Pancreas (tissue), 10 donors: Measurements from ENCODE around the gene MTUS2. TPM values are rescaled to one million over a fixed set of nuclear protein-coding genes. Genes with fewer than 3 reads are reported as not detected.

ENCODE experiments used
- ATAC-seq, 4 donors: fragments of 200-7000 bp; cut with Tn5 transposase; one replicate each; pipeline versions ENCODE4 v1.8.0 to v1.9.1; 2020; ENCODE audit warnings: mild to moderate bottlenecking in 4 of 4, moderate library complexity in 4 of 4
- DNase-seq, 6 donors: peaks; one replicate each; pipeline ENCODE4 v3.0.0-alpha.2; 2020
- FAIRE-seq: peaks from 2 replicates; lab custom pipeline; 2012; peaks lifted over from hg19 to GRCh38; lab: Jason Lieb, UNC
- H3K27ac ChIP-seq, 4 donors: fragments of 200-600 bp; sonication (generic); 1 replicate in 3 of 4; 2 replicates in 1 of 4; pipeline versions ENCODE4 v1.5.0 to v1.8.0; 2020
- H3K27me3 ChIP-seq, 4 donors: fragments of 200-600 bp; one replicate each; pipeline ENCODE4 v1.8.0; 2021
- H3K36me3 ChIP-seq, 3 donors: fragments of 200-600 bp; sonication (generic) in 1 of 3; one replicate each; pipeline versions ENCODE4 v1.5.0 to v1.8.0; 2020 to 2021
- H3K4me1 ChIP-seq, 3 donors: fragments of 200-600 bp; one replicate each; pipeline ENCODE4 v1.8.0; 2021
- H3K4me3 ChIP-seq, 4 donors: fragments of 200-600 bp; sonication (generic) in 2 of 4; one replicate each; pipeline versions ENCODE4 v1.5.0 to v1.8.0; 2020 to 2021
- H3K9me3 ChIP-seq, 4 donors: fragments of 200-600 bp; one replicate each; pipeline ENCODE4 v1.8.0; 2021
- WGBS, 2 donors: extraction: QIAGEN DNeasy Blood & Tissue Kit; methylation state at CpG; one replicate each; pipeline ENCODE4 v1.1.7; 2013; 5-methylcytosine and 5-hydroxymethylcytosine counted together
- intact Hi-C, 3 donors: fragments of 100-400 bp; cut with DNase I; formaldehyde crosslinking; loops; one replicate each; pipeline versions ENCODE4 v1.11.1 to v1.14.2; 2022
- polyA plus RNA-seq, 2 donors: library from polyadenylated mRNA; stranded (reverse); fragments of 200-250 nt; gene quantifications; one replicate each; pipeline ENCODE4 v1.2.3, GENCODE V29; 2013
- total RNA-seq, 6 donors: library from RNA; stranded (reverse); fragmentation: NEBNext Ultra II Directional in 4 of 6; extraction: Animal tissue kit (Norgen Biotek cat#: 25700) in 4 of 6; gene quantifications; one replicate each; pipeline versions ENCODE4 v1.2.1 to v1.2.4, GENCODE V29; 2021 to 2023
- TF ChIP-seq, protein P1 (sequence below), 4 donors: fragments of 200-600 bp; sonication (generic) in 3 of 4; IDR thresholded peaks; one replicate each; pipeline versions ENCODE4 v1.5.0 to v1.8.0; 2021; ENCODE audit warnings: antibody characterized with exemption in 4 of 4
- donor health status: healthy with polysubstance abuse.
- donor health status: DM: no; HTN: no; CAD: no; lungs with moderate emphysema.
- donor health status: DM: no; HTN: no; CAD: no.
- donor health status: control.
- donor health status: control.
- donor health status: Bipolar disorder and iron deficiency.
- donor health status: DM: yes; HTN: yes; CAD: no.
- donor health status: DM: no; HTN: no; CAD: no.
- donor health status: DM: no; HTN: no; CAD: no.
- donor health status: DM: yes; HTN: yes; CAD: no.

MTUS2 gene
- total and polyA plus RNA-seq, 8 donors, result 2.2 to 9.0 (median 4.8) TPM

DNA sequence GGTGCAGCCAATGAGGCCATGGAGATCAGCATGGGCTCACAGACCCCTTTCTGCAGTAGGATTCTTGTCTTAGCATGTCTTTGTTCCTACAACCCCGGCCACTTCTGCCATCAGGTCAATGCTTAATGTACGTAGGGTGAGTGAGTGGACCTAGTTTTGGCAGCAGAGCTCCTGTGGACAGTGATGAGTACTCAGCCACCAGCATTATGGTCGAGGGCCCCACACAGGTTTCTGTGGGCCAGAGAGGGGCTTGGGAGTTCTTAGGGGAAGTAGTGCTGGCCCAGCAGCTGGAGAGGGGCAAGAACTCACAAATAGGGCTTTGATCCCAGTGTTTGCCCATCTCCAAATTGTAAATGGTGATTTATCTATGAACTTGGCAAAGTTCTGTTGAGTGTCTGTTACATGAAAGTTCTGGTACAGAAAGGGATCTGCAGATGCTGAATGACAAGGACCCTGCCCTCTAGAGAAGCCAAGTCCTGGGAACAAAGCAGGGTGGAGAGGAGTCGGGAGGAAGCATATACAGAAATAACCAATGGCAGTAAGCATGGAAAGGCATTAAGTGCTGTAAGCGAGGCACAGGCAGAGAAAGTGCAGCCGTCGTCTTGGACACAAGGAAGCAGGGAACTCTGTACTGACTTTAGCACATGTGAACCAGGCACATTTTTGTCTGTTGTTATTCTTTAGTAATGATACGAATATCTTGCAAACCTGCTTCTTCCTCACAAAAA, 185.1 kb downstream of the MTUS2 start:
- H3K4me3 ChIP-seq, result no peak overlapping the region
- H3K27me3 ChIP-seq, result no peaks in the 10 kb centered on the region
- ATAC-seq (no peak), DNase-seq (no peak), FAIRE-seq (no peak)
- TF ChIP-seq, protein P1, sequence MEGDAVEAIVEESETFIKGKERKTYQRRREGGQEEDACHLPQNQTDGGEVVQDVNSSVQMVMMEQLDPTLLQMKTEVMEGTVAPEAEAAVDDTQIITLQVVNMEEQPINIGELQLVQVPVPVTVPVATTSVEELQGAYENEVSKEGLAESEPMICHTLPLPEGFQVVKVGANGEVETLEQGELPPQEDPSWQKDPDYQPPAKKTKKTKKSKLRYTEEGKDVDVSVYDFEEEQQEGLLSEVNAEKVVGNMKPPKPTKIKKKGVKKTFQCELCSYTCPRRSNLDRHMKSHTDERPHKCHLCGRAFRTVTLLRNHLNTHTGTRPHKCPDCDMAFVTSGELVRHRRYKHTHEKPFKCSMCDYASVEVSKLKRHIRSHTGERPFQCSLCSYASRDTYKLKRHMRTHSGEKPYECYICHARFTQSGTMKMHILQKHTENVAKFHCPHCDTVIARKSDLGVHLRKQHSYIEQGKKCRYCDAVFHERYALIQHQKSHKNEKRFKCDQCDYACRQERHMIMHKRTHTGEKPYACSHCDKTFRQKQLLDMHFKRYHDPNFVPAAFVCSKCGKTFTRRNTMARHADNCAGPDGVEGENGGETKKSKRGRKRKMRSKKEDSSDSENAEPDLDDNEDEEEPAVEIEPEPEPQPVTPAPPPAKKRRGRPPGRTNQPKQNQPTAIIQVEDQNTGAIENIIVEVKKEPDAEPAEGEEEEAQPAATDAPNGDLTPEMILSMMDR (IDR thresholded peaks at IDR 0.05), result no peak
- H3K9me3 ChIP-seq, result no peaks in the 10 kb centered on the region
- no peaks in the 10 kb centered on the region for H3K36me3 ChIP-seq
- H3K4me1 ChIP-seq, result no peaks in the 10 kb centered on the region
- WGBS, 2 donors, result 69 to 71% methylated on average over 8 of the region's 8 CpGs
- H3K27ac ChIP-seq, result no peak overlapping the region
- intact Hi-C loops, result no loop called here

DNA sequence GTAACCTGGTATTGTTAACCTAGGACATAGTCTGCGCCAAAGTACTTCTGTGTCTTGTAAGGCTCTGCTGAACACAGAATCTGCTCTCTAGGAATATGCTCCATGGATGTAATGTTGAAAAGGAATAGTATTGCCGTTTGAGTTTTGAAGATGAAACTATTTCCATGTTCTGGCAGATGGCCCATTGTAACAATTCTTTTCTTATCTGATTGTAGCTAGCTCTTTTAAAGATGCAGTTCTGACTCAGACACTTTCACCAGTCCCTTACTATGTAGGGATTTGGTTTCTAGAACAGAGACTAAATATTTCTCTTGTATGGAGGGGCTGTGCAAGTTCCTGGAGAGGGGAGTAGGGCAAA, 185.6 kb downstream of the MTUS2 start:
- DNase-seq, result no peak
- 52 to 55% methylated on average over 2 of the region's 2 CpGs for WGBS, 2 donors
- intact Hi-C loops, result no loop called here
- ATAC-seq, result no peak
- no peak for FAIRE-seq
- TF ChIP-seq, protein P1 (IDR thresholded peaks at IDR 0.05), result no peak
- Histone ChIP-seq H3K36me3 (no peaks in the 10 kb centered on the region), H3K4me1 (no peaks in the 10 kb centered on the region), H3K9me3 (no peaks in the 10 kb centered on the region), H3K4me3 (no peak overlapping the region), H3K27me3 (no peaks in the 10 kb centered on the region), H3K27ac (no peak overlapping the region)

DNA sequence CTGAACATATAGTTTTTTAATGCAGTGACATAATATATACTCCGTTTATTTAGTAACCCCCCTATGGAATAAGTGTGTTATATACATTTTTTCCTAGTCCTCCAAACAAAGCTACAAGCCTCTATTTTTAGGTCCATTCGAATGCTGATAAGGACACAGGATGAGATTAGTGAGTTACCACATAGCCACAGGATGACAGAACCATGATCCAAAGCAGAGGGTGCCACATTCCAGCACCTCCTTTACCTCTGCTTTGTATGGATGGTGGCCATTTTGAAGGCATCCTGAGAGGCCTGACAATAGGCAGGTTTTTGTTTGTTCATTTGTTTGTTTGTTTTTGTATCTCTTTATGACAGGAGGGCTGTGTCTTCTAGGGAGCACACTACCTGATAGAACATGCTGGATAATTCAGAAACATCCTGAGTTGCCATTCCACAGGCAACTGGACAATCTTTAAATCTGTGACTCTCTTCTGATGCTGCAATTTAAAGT, 186.3 kb downstream of the MTUS2 start:
- Histone ChIP-seq H3K9me3 (no peaks in the 10 kb centered on the region), H3K36me3 (no peaks in the 10 kb centered on the region), H3K27ac (no peak overlapping the region), H3K27me3 (no peaks in the 10 kb centered on the region), H3K4me1 (no peaks in the 10 kb centered on the region), H3K4me3 (no peak overlapping the region)
- intact Hi-C loops, result no loop called here
- 29 to 34% methylated on average over 2 of the region's 2 CpGs for WGBS, 2 donors
- no peak for FAIRE-seq
- no peak for ATAC-seq
- no peak for DNase-seq
- TF ChIP-seq, protein P1 (IDR thresholded peaks at IDR 0.05), result no peak

DNA sequence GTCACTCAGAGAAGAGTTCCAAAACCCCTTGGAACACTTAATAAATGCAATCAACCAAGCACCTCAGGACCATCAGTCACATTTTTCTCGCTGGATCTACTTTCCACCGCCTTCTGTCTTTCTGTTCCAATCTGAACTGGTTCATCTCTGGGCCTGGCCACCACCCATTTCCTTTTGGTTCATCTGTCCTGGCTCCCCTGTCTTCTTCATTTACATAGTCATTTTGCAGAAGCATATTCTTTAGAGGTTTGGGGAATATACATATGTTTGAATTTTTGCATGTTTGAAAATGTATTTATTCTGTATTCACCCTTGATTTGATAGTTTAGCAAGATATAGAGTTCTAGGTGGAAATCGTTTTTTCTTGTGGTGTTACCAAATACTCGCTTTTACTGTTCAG, 188.2 kb downstream of the MTUS2 start:
- H3K27ac ChIP-seq, result no peak overlapping the region
- FAIRE-seq (no peak), ATAC-seq (no peak), DNase-seq (no peak)
- 81 to 87% methylated on average over 4 of the region's 4 CpGs for WGBS, 2 donors
- no peak overlapping the region for H3K4me3 ChIP-seq
- TF ChIP-seq, protein P1 (IDR thresholded peaks at IDR 0.05), result no peak
- no peaks in the 10 kb centered on the region for H3K4me1 ChIP-seq
- no peaks in the 10 kb centered on the region for H3K36me3 ChIP-seq
- H3K27me3 ChIP-seq, result no peaks in the 10 kb centered on the region
- intact Hi-C loops, result no loop called here
- H3K9me3 ChIP-seq, result no peaks in the 10 kb centered on the region

DNA sequence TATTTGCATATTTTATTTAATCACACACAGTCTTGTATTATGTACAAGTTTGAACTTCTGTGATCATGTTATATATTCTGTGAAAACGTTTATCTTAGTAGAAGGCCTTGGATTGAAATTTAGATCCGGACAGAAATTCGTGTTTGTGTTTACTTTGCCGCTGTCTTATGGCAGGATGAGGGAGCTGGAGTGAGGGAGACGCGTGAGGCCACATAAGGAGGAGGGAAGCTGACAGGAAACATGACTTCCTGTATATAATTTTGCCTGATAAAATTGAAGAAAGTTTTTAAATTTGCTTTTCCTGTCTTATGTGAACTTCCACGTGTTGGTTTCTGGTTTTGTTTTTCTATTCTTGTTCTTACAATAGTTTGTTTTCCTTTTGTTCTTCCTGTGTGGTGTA, 200.2 kb downstream of the MTUS2 start:
- Histone ChIP-seq H3K9me3 (no peaks in the 10 kb centered on the region), H3K27me3 (no peaks in the 10 kb centered on the region), H3K4me1 (no peaks in the 10 kb centered on the region), H3K4me3 (no peak overlapping the region), H3K36me3 (no peaks in the 10 kb centered on the region), H3K27ac (no peak overlapping the region)
- FAIRE-seq (no peak), DNase-seq (no peak), ATAC-seq (no peak)
- intact Hi-C loops, result no loop called here
- TF ChIP-seq, protein P1 (IDR thresholded peaks at IDR 0.05), result no peak
- 51 to 55% methylated on average over 7 of the region's 7 CpGs for WGBS, 2 donors
